Jurkat, Clone E6-1 (cell line): ENCODE data around the gene E2F4.
A peak's percentile ranks its signal among the peaks of the same experiment; 100 is the strongest.

Experiments used
- DNase-seq: peaks from one replicate; pipeline ENCODE4 v3.0.0-alpha.2; 2011; ENCODE audit warnings: low read depth, low spot score
- H3K4me3 ChIP-seq: 2 replicates; pipeline ENCODE4 v1.5.1; 2011; ENCODE audit warnings: mild to moderate bottlenecking, low read length, control low read depth, moderate library complexity

The E2F4 gene

GRCh38 chr16:67170168-67170948, 21.6 kb upstream of the E2F4 start, which contains the start of gene NOL3:
TSS of gene NOL3 (plus strand) at chr16:67170538.
- peak; percentile 49 for DNase-seq
- H3K4me3 ChIP-seq: peak within 1 kb of the TSS; percentile 43

GRCh38 chr16:67170949-67171649, 20.9 kb upstream of the E2F4 start:
- peak overlapping the region; percentile 43 for H3K4me3 ChIP-seq

DNA sequence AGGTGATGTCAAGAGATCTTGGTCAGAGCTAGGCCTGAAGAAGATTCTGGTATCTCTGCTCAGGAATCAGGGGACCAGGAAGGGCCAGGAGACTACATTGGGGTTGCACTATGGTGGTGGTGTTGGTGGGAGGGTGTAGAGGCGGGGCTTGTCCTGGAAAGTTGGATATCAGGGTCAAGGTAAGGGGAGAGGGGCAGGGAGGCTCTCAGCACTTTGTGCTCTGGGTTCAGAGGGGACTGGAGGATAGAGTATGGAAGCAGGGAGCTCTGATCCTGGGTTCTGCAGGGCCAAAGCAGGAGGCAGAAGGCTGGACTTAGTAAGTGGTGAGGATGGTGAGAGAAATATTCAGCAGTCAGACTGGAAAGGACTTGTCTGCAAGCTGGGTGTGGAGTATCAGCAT, 18.6 kb upstream of the E2F4 start:
- H3K4me3 ChIP-seq: peak overlapping the region; percentile 40
- DNase-seq: no peak

More at GRCh38 chr16:67170949-67171649, 20.9 kb upstream of the E2F4 start:
- no peak for DNase-seq

GRCh38 chr16:67173808-67174705, 17.9 kb upstream of the E2F4 start:
- H3K4me3 ChIP-seq: peak overlapping the region; percentile 40
- DNase-seq: no peak

DNA sequence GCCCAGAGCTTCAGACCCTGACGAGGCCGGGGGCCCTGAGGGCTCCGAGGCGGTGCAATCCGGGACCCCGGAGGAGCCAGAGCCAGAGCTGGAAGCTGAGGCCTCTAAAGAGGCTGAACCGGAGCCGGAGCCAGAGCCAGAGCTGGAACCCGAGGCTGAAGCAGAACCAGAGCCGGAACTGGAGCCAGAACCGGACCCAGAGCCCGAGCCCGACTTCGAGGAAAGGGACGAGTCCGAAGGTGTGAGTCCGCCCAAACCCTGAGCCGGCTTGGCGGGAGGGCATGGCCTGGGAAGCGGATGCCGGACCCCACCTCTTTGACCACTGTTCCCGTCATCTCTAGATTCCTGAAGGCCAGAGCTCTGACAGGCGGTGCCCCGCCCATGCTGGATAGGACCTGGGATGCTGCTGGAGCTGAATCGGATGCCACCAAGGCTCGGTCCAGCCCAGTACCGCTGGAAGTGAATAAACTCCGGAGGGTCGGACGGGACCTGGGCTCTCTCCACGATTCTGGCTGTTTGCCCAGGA, 17.2 kb upstream of the E2F4 start:
- H3K4me3 ChIP-seq: peak overlapping the region; percentile 40
- DNase-seq: no peak

DNA sequence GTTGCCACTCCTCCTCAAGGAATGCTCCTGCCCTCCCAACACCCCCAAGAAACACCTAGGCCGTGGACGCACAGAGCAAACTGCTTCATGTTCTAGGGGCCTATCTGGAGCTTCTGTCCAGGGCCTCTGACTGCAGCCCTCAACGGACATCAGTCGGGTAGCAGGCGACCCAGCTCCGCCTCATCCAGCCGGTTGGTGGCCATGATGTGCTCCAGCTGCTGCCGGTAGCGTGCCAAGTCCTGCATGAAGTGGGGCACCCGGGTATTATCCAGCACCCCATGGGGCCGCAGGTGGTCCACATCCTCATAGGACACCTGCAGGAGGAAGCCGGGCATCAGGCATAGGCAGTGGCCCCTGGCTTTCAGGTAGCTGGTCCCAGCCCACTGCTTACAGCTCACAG, 15.3 kb upstream of the E2F4 start:
- H3K4me3 ChIP-seq: no peak overlapping the region
- DNase-seq: no peak

DNA sequence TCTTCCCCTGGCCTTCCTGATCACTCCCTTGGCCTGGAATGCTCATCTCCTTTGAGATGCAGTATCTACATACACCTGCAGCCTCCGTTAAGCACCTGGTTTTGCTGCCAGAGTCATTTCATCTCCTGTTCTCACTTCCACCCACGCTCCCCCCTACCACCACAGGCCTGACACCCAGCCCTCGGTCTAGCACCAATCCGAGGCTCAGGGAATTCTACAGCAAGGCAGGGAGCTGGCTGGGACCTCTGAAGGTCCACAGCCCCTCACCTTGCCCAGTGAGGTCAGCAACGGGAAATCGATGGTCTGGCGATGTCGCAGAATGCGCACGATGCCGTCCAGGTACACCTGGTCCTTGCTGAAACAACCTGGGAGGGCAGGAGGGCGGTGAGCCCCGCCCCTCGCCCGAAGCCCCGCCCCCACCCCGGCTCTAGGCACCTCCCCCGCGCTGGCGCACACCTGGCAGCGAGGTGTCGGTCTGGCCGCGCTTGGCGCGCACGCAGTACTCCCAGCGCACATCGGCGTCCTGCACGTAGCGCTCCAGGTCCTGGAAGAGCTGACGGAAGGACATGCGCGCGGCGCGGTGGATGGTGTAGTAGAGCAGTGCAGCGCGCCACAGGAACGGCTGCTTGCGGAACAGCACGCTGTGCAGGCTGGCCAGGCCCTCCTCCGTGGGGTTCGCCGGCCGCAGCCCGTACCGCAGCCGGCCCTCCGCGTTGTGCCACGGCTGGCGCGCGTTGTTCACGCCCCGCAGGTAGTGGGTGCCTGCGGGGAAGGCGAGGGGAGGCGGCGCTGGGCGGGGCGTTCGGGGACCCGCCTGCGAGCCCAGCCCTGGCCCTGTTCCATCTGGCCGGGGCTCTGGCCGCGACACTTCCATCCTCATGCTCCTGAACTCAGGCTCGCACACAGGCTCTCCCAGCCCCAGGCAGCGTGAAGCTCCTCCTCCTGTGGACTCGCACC, 13.9 kb upstream of the E2F4 start:
- DNase-seq: no peak
- H3K4me3 ChIP-seq: no peak overlapping the region

DNA sequence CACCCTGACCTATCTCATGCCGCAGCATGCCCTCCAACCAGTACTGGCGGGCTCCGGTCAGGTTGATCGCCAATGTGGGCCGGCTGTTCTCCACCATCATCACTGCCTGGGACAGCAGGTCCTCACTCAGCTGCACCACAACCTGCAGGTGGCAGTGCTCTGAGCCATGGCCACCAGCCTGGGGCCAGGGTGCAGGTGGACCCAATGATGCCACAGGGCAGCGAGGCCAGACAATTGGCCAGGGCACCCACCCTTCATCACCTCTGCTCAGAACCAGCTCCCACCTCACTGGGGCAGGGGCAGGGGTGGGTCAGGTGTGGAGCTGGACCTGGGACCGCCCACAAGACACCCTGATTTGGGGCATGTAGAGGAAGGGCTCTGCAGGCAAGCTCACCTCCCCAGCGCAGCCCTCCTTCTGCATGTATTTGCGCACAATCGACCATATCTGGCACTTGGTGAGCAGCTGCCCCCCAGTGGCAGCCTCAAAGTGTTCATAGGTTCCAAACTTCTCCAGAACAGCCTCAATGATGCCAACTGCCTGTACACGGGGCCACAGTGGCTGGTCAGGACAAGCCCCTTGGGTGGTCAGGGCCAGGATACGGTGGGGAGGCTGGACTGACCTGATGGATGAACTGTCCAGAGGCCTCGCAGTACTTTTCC, 12.4 kb upstream of the E2F4 start:
- no peak overlapping the region for H3K4me3 ChIP-seq
- DNase-seq: no peak

DNA sequence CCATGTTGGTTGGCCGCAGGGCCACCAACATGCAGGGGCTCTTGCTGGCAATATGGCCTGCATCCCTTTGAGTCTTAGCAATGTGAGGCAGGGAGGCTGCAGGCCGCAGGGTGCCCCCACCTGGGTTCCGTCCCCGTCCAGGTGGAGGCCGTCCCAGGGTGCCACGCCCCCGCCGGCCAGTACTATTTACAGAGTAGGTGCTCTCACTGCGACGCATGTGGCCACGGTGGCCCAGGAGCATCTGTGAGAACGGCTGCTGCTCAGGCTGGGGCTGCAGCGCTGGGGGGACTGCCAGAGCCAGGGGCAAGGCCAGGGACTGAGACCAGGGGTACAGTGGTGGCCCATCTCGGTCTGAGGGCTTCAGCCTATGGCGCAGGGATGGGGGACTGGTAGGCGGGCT, 11.8 kb upstream of the E2F4 start:
- DNase-seq: no peak

GRCh38 chr16:67181346-67181745, 10.6 kb upstream of the E2F4 start:
- H3K4me3 ChIP-seq: no peak overlapping the region
- DNase-seq: no peak

More for the DNA sequence above, 11.8 kb upstream of the E2F4 start:
- H3K4me3 ChIP-seq: no peak overlapping the region

DNA sequence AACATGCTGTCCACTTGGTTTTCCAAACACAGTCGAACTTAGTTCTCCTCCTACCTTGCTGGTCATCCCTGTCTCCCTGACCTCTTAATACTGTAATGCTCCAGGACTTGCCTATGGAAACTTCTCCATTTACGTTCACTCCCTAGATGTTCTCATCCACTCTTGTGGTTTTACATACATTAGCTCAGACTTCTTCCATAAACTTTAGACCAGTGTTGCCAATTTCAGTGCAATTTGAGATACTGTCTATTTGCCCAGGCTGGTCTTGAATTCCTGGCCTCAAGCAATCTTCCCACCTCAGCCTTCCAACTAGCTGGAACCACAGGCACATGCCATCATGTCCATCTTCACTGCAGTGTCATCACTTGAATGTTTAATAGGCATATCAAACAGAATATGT, 9.7 kb upstream of the E2F4 start:
- peak overlapping the region; percentile 87; the same call in 1 of the 2 replicates for H3K4me3 ChIP-seq

GRCh38 chr16:67183284-67183626, 8.7 kb upstream of the E2F4 start:
- no peak for DNase-seq
- H3K4me3 ChIP-seq: peak overlapping the region; percentile 87

More for the DNA sequence above, 9.7 kb upstream of the E2F4 start:
- no peak for DNase-seq

- DNase-seq: peak; percentile 98
- H3K4me3 ChIP-seq: peak within 1 kb of the TSS; percentile 87
These were observed 8.1 kb upstream of the E2F4 start, which contains the start of gene MATCAP1 for GRCh38 chr16:67183627-67184452. TSS of gene MATCAP1 (minus strand) at chr16:67183963. CDS start at chr16:67180610, 3,353 bp downstream.

GRCh38 chr16:67184453-67184994, 7.4 kb upstream of the E2F4 start:
- DNase-seq: no peak

GRCh38 chr16:67184995-67185650, 6.8 kb upstream of the E2F4 start:
- peak; percentile 46 for DNase-seq

More at GRCh38 chr16:67184453-67184994, 7.4 kb upstream of the E2F4 start:
- H3K4me3 ChIP-seq: peak overlapping the region; percentile 87

GRCh38 chr16:67185651-67186134, 6.3 kb upstream of the E2F4 start:
- DNase-seq: no peak
- H3K4me3 ChIP-seq: no peak overlapping the region

More at GRCh38 chr16:67184995-67185650, 6.8 kb upstream of the E2F4 start:
- no peak overlapping the region for H3K4me3 ChIP-seq
